Activated CD8-positive, alpha-beta memory T cell treated with anti-CD3 and anti-CD28 coated beads for 1 hour (primary cell): ENCODE data around the gene GNAI3.

Experiments used
- DNase-seq, 2 donors: peaks; one replicate each; pipeline ENCODE4 v3.0.0-alpha.2; 2020; ENCODE audit warnings: low read depth in 1 of 2; ENCODE audit errors: extremely low read depth in 1 of 2

GNAI3 gene

DNA sequence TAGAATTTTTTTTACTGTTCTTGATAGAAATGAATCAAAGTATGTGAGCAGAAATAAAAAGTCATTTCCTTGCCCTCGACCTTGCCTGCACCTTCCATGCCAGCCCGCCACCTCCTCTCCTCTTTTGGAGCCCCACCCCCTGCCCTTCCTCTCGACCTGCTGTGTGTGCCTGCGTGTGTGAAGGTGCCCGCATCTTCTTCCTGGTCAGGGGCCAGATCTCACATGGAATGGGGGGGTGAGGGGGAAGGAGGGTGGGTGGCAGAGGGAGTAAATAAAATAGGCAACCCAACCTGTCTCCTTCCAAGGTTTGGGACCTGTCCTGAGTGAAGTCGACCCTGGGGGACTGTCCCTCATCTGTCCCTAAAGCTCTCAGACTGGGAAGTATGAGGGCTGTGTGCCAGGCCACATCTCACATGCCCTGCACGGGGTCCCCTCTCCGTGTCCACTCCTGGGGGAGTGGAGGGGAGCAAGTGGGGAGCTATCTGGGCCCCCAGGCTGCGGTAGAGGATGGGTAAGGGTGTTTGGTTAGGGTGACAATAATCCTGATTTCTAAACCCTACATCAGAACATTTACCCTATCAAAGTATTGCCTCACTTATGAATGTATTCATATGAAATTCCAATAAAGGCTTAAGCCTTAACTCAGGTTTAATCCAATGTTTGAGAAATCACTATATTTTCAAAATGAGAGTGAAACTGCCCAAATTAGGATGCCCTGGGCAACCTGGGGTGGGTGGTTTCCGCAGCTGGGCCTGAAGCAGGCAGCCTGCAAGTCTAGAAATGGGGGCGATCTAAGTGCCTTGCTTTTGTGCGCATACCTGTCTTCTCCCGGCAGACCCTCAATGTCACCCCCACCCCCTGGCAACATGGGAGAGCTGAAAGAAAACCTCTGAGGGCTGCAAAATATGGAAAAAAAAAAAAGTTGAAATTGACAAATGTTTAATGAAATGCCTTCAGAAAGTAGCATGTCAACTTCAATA, 86.6 kb downstream of the GNAI3 start:
- no peak for DNase-seq

DNA sequence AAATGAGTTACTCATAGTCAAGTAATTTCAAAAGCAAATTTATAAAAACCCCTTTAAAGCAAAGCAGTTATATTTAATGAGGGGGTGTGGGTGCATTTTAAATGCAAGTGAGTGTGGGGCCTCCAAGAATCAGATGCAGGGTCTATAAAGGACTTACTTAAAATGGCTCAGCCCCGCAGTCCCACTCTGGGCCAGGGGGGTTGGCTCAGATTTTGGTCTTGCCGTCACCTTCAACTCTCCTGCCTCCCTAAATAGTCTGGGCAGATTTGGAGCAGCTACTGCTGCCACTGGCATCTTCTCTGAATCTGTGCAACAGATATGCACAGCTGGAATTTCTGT, 87.4 kb downstream of the GNAI3 start:
- DNase-seq = no peak

DNA sequence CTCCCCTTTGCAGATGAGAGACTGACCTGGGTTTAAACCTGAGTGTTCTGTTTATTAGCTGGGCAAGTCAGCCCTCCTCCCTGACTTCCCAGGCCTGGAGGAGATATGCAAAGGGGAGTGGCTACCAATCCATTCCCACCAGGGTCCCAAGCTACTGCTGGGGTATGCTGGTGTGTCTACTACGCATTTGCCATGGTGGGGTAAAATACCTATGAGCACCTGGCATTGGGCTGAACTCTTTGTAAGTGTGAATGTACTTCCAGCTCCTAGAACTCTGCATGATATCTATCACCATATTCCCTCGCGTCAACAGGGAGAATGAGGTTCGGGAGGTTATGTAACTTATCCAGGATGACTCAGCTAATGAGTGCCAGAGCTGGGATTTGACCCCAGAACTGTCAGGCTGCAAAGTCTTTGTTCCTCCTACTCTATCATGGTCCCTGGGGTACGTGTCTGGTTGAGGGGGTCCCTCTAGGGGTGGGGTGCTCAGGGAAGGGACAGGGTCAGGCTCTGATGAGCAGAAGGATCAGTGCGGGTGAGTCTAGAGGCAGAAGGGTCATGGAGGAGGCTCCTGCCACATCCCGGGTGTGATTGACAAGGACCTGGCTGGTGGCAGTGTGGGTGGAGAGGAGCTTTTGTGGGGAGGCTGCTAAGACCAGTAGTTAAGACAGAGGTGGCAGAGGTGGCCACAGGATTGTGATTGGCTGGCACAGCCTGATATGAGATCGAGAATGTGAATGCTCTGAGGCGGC, 88.0 kb downstream of the GNAI3 start:
- no peak for DNase-seq

DNA sequence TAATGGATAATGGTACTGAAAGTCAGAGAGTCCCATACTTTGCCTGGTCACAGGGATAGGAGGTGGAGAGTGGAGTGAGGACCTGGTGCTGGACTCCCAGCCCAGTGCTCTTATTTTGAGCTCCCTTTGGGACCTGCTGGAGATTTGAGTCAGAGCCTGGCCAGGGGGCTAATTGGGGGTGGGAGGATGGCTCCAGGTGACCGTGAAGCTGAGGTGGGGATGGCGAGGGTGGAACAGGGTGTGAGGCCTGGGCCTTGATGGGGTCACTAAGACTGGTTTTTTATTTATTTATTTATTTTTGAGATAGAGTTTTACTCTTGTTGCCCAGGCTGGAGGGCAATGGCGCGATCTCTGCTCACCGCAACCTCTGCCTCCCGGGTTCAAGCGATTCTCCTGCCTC, 89.0 kb downstream of the GNAI3 start:
- no peak for DNase-seq

DNA sequence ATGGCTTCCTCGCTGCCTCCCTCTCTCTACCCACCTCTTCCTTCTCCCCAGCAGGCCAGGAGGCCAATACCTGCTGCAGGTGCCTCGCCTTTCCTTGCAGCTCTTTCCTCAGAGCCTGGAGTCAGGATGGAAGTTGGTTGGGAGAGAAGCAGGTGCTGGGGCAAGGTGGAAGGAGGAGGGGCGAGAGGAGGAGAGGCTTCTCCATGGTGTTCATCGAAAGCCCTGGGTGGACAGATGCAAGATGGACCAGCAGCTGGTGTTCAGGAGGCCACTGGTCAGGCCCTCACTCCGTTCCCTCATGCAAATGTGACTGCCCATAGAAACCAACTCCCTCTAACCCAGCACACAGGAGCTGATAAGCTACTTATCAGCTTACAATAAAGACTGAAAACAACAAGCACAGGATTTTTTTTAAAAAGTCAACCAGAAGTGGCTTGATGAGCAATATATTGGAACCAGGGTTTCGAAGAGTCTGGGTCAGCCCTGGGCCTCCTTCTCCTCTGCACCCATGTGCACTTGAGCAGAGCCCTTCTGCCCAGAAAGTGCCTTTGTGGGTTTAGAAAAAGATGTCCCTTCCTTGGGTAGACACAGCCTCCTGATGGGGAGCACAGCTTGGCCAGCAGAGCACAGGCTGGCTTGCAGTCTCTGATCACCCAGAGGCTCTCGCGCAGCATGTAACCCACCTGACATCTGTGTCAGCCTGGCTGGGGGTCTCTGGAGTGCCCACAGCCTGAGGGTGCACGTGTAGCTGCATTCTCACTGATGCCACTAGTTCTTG, 90.8 kb downstream of the GNAI3 start:
- DNase-seq = no peak

DNA sequence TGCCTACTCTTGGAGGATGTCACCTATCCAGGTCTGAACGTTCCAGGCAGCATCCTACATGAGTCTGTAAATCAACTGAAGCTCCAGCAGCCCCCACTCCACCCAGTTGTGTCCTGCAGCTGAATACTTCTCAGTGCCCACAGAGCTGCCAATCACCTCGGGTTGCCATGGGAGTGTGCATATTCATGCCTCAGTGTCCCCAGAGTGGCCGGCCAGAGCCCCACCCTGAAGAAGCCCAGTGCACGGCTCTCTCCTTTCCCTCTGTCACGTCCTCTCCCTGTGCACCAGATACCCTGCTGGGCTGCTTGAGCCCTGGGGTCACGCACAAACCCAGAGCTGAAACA, 91.4 kb downstream of the GNAI3 start:
- DNase-seq = no peak

DNA sequence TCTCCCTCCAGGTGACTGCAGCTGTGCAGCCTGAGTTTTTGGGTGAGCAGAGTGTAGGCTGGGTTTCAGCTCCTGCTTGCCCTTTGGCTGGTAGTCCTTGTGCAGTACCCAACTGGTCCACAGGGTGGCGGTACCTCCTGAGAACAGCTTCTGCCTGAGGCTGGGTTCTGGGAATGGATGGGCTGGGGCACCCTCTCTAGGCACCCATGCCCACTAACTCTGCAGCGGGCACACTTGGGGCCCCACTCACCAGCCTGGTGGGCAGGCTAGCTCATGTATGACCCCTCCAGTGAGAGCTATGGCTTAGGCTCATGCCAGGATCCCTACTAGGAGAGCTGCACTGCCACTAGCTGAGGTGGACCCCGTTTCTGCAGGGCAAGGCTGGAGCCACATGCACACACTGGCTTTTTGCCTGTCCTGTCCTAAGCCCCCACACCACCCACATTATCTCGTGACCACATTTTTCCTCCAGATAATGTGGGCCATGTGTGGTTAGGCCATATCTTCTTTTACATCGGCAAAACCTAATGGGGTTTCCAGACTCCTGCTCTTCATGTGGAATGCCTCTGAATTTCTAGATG, 92.0 kb downstream of the GNAI3 start:
- peak; percentile 68 to 86 for DNase-seq

DNA sequence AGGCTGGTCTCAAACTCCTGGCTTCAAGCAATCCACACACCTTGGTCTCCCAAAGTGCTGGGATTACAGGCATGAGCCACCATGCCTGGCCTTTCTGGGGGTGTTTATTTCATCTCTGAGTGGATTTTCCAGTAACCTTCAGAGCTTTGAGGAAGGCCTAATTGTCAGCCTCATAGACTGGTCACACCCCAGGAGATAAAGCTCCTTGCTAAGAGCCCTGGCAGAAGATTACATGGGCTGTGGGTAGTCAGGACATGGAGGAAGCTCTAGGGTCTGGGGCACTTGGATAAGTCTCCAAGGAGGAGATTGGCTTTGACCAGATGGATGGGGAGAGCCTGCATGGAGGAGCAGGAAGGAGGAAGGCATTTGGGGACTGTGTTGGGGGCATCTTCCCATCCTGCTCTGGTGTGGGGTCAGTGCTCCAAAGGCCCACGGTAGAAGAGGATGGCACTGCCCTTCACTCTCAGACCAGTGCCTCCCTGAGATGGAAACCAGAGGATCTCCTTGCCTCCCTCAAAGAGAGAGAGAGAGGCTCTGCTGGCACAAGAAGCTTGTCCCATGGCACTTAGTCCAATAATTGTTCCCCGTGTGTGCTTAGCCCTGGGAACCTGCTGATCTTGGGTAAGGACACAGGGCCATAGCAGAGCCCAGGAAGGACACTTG, 92.8 kb downstream of the GNAI3 start:
- no peak for DNase-seq

DNA sequence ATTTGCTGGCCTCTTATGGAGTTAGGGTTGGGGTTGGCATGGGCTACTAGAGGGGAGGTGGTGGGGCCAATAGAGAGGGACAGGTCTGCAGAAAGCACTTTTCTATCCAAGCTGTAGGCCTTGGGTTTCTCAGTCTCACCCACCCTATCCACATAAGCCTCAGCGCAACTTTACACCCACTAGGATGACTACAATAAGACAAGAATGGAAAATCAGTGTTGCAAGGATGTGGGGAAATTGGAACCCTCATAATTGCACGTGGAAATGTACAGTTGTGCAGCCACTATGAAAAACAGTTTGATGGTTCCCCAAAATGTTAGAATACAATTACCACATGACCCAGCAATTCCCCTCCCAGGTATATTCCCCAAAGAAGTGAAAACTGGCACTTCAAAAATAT, 93.4 kb downstream of the GNAI3 start:
- no peak for DNase-seq

DNA sequence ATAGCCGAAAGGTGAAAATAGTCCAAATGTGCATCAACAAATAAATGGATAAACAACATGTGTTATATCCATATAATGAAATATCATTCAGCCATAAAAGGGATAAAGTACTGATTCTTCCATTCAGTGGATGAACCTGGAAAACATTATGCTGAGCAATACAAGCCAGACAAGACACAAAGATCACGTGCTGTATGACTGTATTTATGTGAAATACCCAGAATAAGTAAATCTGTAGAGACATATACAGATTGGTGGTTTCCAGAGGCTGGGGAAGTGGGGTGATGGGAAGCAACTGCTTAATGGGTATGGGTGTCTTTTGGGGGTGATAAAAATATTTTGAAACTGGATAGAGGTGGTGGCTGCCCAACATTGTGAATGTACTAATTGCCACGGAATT, 94.2 kb downstream of the GNAI3 start:
- DNase-seq = no peak

DNA sequence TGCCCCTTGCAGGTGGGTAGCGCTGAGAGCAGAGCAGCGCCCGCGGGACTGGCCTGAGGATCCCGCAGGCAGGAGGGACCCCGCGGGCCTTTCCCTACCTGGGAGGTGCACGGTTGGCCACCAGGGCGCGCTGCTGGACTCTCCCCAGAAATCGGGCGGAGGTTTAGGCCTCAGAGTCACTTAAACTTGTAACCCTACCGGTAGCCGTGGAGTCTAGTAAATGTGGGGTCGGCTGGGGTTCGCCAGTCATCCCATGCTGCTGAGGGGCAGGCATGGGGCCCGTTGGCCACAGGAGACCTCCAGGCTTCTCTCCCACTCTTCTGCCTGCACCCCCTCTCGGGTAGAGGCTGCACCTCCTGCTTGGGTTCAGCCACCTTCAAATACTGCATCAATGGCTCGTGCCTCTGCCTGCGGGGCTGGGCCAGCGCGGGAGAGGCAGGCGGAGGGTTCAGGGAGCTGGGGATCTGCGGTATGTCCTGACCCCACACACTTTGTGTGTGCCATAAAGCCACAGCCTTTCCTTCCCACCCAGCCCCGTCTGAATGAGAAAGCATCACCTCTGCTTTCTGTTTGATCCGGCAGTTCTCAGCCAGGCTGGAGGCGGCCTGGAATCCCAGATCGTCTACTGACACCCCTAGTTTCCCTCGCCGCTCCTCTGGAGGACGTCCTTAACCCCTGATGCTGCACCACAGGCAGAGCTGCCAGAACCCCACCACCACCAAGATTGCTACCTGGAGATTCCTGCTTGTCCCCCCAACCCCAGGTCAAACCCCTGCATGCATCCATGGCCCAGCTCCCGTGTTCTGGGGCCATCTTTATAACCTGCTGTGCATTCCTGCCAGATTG, 95.2 kb downstream of the GNAI3 start:
- peak; percentile 71 to 82 for DNase-seq

DNA sequence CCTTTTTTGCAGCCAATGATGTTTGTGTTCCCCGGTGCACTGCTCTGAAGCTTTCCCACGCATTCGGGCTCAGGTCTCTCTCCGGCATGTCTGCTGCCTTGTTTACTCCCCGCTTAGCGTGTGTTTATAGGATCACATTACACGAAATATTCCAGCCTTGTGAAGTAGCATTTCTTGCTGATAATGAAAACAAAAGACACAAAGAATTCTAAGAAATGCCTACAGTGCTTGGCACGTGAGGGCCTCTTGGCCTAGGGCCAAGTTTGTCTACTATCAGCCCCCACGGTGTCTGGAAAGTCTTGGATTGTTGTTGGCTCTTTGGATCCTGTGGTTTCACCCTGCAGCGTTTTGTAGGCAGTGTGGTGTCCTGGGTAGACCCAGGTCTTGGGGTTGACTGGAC, 96.3 kb downstream of the GNAI3 start:
- no peak for DNase-seq

DNA sequence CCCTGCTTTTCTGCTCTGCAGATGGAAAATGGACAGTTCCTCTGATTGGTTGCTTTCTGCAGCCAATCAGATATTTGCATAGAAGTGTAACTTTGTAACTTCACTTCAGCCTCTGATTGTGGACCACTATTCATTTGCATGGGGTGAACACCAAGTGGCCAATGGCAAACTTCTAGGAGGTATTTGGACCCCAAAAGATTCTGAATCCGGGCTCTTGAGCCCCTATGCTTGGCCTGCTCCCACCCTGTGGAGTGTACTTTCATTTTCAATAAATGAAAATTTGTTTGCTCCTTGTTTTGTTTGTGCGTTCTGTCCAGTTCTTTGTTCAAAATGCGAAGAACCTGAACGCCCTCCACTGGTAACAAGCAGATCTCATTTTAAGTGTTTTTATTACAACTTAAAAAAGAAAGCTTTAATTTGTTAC, 101.1 kb downstream of the GNAI3 start:
- DNase-seq = no peak

DNA sequence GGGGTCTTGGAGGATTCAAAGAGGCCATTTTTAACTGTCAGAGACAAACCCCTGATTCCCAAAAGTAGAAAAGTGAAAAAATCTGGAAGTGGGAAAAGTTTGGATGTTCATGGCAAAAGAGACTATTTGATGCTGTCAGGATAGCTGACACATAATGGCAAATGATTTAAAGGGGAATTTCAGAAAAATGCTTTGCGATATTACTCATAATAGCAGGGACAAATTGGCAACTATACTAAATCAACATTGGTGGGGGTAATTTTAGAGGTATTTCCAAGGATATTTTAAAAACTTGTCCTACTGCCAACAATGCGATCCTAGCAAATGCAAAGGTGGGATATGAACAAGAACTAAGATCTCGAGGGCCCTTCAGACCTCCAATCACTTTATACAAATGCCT, 102.2 kb downstream of the GNAI3 start:
- DNase-seq = no peak

DNA sequence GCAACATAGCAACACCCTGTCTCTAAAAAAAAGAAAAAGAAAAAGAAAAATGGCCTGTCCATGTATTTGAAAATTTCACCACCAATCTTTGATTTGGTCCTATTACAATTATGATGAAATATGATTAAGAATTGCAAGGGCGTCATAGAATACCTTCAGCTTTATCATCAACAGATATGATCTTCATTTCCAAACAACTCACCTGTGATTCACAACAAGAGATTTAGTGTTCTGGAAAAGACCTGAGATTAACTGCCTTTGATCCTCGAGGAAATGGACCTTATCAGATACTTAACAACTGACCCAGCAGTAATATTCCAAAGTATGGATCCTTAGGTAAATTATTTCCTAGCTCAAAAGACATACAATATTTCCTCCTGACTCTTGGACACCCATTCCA, 104.0 kb downstream of the GNAI3 start:
- no peak for DNase-seq

DNA sequence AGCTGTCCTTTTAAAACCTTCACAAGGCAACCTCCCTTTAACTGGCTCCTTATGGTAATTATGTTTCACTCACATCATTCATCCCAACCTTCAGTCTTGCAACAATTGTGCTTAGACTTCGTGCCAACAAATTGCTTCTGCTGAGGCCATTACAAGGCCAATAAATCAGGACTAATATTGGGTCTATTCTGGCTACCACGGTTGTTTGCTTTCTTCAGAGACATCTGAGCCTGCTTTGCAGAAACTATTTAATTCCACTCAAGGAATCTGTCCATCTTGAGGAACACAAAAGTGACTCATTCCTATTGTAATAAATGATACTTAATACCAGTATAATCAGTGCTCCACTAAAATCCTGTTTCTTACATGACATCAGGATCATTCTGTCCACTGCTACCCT, 104.9 kb downstream of the GNAI3 start:
- no peak for DNase-seq

DNA sequence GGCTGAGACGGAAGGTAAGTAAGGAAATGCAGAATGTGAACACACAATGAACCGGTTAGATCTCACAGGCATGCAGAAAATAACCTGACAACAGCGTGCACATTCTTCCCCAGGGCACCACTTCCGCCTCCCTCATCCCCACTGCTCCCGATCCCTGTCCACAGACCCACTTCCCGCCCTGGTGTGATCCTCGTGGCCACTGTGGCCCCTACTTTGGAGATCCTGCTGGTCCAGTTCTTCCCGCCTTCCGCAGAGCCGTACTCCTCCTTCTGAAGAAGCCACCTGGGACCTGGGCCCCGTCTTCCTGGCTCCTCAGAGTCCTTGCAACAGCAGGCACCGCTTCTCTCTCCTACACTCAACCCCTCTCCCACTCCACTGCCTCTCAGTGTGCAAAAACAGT, 106.1 kb downstream of the GNAI3 start:
- DNase-seq = no peak

DNA sequence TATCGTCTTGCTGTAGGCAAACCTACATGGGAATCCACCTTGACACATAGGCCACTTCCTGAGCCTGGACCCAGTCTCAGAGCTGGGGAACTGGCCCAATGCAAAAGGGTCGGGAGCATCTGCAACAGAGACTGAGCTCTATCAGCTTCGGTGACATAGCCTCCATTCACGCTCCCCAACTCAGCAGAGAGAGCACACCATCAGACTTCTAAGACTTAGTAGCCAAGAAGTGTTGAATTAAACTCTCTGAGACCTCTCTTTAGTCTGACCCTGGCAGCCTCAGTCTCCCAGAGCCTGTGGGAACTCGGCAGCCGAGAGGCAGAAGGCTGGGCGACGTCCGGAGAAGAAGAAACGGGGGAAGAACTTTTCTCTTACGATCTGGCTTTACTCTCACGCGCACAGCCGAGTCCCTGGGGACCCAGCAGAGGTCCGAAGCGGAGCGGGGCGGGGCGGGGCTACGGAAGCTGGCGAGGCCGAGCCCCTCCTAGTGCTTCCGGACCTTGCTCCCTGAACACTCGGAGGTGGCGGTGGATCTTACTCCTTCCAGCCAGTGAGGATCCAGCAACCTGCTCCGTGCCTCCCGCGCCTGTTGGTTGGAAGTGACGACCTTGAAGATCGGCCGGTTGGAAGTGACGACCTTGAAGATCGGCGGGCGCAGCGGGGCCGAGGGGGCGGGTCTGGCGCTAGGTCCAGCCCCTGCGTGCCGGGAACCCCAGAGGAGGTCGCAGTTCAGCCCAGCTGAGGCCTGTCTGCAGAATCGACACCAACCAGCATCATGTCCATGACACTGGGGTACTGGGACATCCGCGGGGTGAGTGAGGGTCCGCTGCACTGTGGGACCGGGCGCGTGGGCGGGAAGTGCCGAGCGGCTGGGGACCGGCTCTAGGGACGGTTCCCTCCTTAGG, 107.5 kb downstream of the GNAI3 start, which contains the start of gene GSTM4:
TSS of gene GSTM4 (plus strand) at position 485 of the 905 bp plus-strand sequence. CDS start at position 776, 291 bp downstream.
- peak; percentile 5 to 50 for DNase-seq

DNA sequence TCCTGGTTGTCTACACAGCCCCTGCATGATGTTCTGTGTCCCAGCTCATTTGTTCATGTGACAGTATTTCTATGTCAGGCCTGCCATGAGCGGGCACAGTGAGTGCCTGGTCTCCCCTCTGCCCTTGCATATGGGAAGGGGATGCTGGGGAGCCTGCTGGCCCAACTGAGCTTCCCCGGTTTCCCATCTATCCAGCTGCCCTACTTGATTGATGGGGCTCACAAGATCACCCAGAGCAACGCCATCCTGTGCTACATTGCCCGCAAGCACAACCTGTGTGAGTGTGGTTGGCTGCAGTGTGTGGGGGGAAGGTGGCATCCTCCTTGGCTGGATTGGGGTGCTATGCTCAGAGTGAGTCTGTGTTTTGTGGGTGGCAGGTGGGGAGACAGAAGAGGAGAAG, 109.0 kb downstream of the GNAI3 start:
- DNase-seq = no peak
